Activated T-cell treated with anti-CD3 and anti-CD28 coated beads, Interleukin-2, amount 50 U/mL, for 4 hours (primary cell): ENCODE results near the gene GSK3A. TPM values are rescaled to one million over a fixed set of nuclear protein-coding genes. Genes with fewer than 3 reads are reported as not detected.

Source experiments
- ATAC-seq, 2 donors: fragments of 200-7000 bp; cut with Tn5 transposase; one replicate each; pipeline ENCODE4 v1.10.0; 2021
- DNase-seq: peaks from one replicate; pipeline ENCODE4 v3.0.0-alpha.2; 2020
- H3K27me3 Mint-ChIP-seq: one replicate; pipeline ENCODE4 v1.8.0; 2021; ENCODE audit warnings: low read depth, mixed read lengths
- H3K36me3 Mint-ChIP-seq: one replicate; pipeline ENCODE4 v1.8.0; 2022; ENCODE audit warnings: mixed read lengths; ENCODE audit not compliant: insufficient read depth
- H3K4me1 Mint-ChIP-seq: one replicate; pipeline ENCODE4 v1.8.0; 2021; ENCODE audit warnings: low read depth, mixed read lengths
- H3K4me3 Mint-ChIP-seq: one replicate; pipeline ENCODE4 v1.8.0; 2021; ENCODE audit warnings: mild to moderate bottlenecking, moderate library complexity, mixed read lengths
- H3K9me3 Mint-ChIP-seq: one replicate; pipeline ENCODE4 v1.8.0; 2021; ENCODE audit warnings: mixed read lengths
- total RNA-seq, 3 donors: library from RNA; stranded (reverse); gene quantifications; one replicate each; pipeline ENCODE4 v1.2.1, GENCODE V29; 2021

Gene GSK3A
- 10 to 100 TPM; 51.9 to 56.4 (median 55.2) TPM for total RNA-seq

DNA sequence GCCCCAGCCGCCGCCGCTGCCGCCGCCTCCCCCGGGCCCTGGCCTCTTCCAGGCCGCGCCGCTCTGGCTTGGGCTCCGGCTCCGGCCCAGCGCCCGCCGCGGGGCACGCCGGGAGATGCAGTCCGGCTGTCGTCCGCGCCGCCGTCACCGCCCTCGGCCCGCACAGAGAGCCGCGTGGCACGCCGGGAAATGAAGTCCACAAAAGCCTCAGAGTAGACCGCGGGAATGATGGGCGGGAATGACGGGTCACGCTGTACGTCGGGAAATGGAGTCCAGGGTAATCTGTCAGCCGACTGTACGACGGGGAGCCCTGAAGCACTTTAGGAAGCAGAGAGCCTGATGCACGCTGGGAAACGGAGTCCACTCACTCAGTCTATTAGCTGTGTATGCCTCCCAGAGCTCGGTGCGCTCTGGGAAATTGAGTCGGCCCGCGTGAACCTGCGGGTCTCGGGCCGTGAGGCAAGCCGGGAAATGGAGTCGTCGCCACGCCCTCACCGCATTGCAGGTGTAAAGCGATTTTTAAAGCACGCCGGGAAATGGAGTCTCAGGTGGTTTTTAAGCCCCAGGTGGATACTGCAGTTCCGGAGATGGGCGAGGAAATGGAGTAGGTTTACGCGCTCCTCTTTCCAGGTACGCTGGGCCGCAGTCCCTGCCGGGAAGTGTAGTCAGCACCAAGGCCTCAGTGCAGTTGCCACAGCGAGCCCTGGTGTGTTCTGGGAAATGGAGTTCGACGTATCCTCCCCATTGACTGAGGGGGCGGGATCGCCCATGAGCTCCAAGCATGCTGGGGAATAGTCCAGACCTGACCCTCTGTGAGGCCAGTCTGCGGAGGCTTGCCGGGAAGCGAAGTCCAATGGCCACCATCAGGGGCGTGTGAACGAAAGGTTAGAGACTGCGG, at the start of gene GSK3A:
TSS of gene GSK3A (minus strand) at position 91 of the 898 bp plus-strand sequence. CDS start 137 bp downstream, outside the sequence.
- peak; percentile 91 for DNase-seq
- peaks cover 7% of the 10 kb centered on the region for H3K36me3 Mint-ChIP-seq
- H3K9me3 Mint-ChIP-seq: no peaks in the 10 kb centered on the region
- H3K27me3 Mint-ChIP-seq: no peaks in the 10 kb centered on the region
- peaks cover 55% of the 10 kb centered on the region for H3K4me1 Mint-ChIP-seq
- H3K4me3 Mint-ChIP-seq: peak within 1 kb of the TSS; percentile 91
- ATAC-seq: peak; percentile 78 to 80

DNA sequence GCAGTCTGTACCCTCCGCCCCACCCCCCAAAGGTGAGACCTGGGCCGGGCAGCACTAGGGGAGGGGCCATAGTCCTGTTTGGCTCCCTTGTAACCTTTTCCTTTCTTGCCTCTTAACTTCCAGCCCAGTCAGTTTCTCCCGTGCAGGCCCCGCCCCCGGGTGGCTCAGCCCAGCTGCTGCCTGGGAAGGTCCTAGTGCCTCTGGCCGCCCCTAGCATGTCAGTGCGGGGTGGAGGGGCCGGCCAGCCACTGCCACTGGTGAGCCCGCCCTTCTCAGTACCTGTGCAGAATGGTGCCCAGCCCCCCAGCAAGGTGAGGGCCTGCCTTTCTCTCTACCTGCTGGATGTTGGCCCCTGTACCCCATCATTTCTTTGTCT, 49.0 kb upstream of the GSK3A start:
- H3K4me3 Mint-ChIP-seq: no peak overlapping the region
- peaks cover 4% of the 10 kb centered on the region for H3K36me3 Mint-ChIP-seq
- peaks cover 6% of the 10 kb centered on the region for H3K4me1 Mint-ChIP-seq
- H3K9me3 Mint-ChIP-seq: no peaks in the 10 kb centered on the region
- no peak for ATAC-seq
- no peak for DNase-seq
- no peaks in the 10 kb centered on the region for H3K27me3 Mint-ChIP-seq

DNA sequence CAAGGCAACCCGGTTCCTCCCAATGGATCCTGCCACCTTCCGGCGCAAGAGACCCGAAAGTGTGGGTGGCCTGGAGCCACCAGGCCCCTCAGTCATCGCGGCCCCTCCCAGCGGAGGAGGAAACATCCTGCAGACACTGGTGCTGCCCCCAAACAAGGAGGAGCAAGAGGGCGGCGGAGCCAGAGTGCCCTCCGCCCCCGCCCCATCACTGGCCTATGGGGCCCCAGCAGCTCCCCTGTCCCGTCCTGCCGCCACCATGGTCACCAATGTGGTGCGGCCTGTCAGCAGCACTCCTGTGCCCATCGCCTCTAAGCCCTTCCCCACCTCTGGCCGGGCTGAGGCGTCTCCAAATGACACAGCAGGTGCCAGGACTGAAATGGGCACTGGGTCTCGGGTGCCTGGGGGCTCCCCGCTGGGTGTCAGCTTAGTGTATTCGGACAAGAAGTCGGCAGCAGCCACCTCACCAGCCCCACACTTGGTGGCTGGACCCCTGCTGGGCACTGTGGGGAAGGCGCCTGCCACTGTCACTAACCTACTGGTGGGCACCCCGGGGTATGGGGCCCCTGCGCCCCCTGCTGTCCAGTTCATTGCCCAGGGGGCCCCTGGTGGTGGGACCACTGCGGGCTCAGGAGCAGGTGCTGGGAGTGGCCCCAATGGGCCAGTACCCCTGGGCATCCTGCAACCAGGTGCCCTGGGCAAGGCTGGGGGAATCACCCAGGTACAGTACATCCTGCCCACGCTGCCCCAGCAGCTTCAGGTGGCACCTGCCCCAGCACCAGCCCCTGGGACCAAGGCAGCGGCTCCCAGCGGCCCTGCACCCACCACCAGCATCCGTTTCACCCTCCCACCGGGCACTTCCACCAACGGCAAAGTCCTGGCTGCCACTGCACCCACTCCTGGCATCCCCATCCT, 48.4 kb upstream of the GSK3A start:
- no peaks in the 10 kb centered on the region for H3K9me3 Mint-ChIP-seq
- ATAC-seq (peak; percentile 71 to 74), DNase-seq (peak; percentile 60)
- H3K4me1 Mint-ChIP-seq: peaks cover 10% of the 10 kb centered on the region
- peaks cover 4% of the 10 kb centered on the region for H3K36me3 Mint-ChIP-seq
- no peaks in the 10 kb centered on the region for H3K27me3 Mint-ChIP-seq
- H3K4me3 Mint-ChIP-seq: no peak overlapping the region

DNA sequence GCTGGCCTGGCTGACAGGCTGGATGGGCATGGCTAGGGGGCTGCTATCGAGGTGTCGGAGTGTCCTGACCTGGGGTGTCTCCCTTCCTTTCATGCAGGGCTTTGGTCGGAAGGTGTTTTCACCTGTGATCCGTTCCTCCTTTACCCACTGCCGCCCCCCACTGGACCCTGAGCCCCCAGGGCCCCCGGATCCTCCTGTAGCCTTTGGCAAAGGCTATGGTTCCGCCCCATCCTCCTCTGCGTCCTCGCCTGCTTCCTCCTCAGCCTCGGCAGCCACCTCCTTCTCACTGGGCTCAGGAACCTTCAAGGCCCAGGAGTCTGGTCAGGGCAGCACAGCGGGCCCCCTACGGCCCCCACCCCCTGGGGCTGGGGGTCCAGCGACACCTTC, 47.7 kb upstream of the GSK3A start:
- H3K4me3 Mint-ChIP-seq: no peak overlapping the region
- H3K9me3 Mint-ChIP-seq: no peaks in the 10 kb centered on the region
- H3K27me3 Mint-ChIP-seq: no peaks in the 10 kb centered on the region
- peaks cover 4% of the 10 kb centered on the region for H3K36me3 Mint-ChIP-seq
- H3K4me1 Mint-ChIP-seq: peaks cover 16% of the 10 kb centered on the region
- DNase-seq (no peak), ATAC-seq (no peak)

DNA sequence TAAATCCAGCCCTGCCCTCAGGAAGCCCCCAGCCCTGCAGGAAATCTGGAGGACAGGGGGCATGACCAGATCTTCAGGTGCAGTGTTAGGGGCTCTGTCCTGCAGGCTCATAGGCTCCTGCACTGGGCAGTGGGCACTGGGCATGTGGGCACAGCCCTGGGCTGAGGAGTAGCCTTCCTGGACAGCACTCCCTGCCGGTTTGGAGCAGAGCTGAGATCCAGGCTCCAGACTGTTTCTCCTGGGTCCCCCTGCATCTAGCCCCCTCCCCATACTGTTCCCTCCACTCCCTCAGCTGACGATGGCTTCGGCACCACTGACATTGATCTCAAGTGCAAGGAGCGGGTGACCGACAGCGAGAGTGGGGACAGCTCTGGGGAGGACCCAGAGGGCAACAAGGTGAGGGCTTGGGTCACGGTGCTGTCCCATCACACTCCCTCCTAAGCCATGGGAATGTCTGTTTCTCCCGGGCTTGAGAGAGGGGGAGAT, 47.2 kb upstream of the GSK3A start:
- no peak for ATAC-seq
- Mint-ChIP-seq H3K36me3 (peaks cover 4% of the 10 kb centered on the region), H3K9me3 (no peaks in the 10 kb centered on the region), H3K27me3 (no peaks in the 10 kb centered on the region), H3K4me3 (no peak overlapping the region), H3K4me1 (peaks cover 21% of the 10 kb centered on the region)
- no peak for DNase-seq

DNA sequence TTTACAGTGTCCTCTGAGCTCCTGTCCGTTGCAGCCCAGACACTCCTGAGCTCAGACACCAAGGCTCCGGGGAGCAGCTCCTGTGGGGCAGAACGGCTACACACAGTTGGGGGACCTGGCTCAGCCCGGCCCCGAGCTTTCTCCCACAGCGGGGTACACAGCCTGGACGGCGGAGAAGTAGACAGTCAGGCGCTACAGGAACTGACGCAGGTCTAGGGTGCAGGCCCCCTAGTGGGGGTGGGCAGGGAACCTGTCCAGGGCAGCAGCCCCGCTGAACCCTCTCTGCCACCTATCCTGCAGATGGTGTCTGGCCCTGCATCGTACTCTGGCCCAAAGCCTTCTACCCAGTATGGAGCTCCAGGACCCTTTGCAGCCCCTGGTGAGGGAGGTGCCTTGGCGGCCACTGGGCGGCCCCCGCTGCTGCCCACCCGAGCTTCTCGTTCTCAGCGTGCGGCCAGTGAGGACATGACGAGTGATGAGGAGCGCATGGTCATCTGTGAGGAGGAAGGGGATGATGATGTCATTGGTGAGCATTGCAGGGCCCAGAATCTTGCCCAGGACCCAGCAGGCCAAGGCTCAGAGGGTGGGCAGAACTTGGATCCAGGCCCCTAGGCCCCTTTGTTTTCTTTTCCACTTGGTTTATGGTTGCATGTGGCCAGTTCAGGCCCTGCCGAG, 46.6 kb upstream of the GSK3A start:
- Mint-ChIP-seq H3K9me3 (no peaks in the 10 kb centered on the region), H3K27me3 (no peaks in the 10 kb centered on the region), H3K36me3 (peaks cover 4% of the 10 kb centered on the region), H3K4me3 (no peak overlapping the region), H3K4me1 (peaks cover 21% of the 10 kb centered on the region)
- ATAC-seq: no peak
- DNase-seq: no peak

DNA sequence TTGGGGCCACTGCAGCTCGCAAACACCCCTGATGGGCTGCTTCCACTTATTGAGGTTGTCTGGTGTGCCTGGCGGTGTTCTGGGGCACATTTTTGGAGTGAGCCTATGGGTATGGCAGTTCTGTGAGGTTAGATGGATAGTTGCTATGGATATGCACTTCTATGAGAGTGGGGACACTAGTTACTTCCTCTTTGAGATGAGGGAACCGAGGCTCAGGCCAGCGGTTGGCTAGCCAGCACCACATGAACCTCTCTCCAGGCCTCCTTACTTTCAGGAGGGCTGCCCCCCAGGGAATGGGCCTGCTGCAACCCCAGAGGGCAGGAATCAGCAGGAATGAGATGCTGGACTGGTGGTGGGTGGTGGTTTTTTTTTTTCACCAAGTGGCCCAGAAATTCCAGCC, 46.0 kb upstream of the GSK3A start:
- ATAC-seq (no peak), DNase-seq (no peak)
- peaks cover 21% of the 10 kb centered on the region for H3K4me1 Mint-ChIP-seq
- H3K4me3 Mint-ChIP-seq: no peak overlapping the region
- H3K9me3 Mint-ChIP-seq: no peaks in the 10 kb centered on the region
- H3K27me3 Mint-ChIP-seq: no peaks in the 10 kb centered on the region
- H3K36me3 Mint-ChIP-seq: peaks cover 3% of the 10 kb centered on the region

DNA sequence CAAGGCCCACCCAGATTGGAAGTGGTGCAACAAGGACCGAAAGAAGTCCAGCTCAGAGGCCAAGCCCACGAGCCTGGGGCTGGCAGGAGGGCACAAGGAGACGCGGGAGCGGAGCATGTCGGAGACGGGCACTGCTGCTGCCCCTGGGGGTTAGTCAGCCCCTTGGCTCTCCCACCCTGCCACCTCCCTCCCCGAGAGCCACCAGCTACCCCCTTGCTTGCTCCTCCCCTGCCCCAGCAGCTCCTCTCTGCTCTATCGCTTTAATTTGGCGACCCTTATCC, 45.4 kb upstream of the GSK3A start:
- no peak overlapping the region for H3K4me3 Mint-ChIP-seq
- DNase-seq: no peak
- no peaks in the 10 kb centered on the region for H3K27me3 Mint-ChIP-seq

DNA sequence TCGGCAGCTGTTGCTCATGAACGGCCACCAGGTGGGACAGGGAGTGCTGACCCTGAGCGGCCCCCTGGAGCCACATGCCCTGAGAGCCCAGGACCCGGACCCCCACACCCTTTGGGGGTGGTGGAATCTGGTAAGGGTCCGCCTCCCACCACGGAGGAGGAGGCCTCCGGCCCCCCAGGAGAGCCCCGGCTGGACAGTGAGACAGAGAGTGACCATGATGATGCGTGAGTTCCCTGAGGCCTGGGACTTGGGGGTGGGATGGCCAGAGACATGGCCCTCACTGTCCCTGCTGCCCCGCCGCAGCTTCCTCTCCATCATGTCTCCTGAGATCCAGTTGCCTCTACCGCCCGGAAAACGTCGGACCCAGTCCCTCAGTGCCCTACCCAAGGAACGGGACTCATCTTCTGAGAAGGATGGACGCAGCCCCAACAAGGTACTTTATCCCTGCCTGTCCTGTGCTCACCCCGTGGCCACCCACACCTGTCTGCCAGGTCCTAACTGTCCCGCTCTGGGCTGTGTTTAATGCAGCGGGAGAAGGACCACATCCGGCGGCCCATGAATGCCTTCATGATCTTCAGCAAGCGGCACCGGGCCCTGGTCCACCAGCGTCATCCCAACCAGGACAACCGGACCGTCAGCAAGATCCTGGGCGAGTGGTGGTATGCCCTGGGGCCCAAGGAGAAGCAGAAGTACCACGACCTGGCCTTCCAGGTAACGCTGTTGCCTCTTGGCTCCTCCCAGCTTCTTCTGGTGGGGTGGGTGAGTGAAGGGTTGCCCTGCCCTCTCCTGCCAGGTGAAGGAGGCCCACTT, 44.8 kb upstream of the GSK3A start:
- Mint-ChIP-seq H3K27me3 (no peaks in the 10 kb centered on the region), H3K9me3 (no peaks in the 10 kb centered on the region), H3K4me1 (peaks cover 26% of the 10 kb centered on the region), H3K36me3 (peaks cover 3% of the 10 kb centered on the region), H3K4me3 (peak overlapping the region; percentile 46)
- no peak for DNase-seq
- ATAC-seq: no peak

More for the DNA sequence above, 45.4 kb upstream of the GSK3A start:
- Mint-ChIP-seq H3K9me3 (no peaks in the 10 kb centered on the region), H3K36me3 (peaks cover 3% of the 10 kb centered on the region), H3K4me1 (peaks cover 21% of the 10 kb centered on the region)
- ATAC-seq: no peak

DNA sequence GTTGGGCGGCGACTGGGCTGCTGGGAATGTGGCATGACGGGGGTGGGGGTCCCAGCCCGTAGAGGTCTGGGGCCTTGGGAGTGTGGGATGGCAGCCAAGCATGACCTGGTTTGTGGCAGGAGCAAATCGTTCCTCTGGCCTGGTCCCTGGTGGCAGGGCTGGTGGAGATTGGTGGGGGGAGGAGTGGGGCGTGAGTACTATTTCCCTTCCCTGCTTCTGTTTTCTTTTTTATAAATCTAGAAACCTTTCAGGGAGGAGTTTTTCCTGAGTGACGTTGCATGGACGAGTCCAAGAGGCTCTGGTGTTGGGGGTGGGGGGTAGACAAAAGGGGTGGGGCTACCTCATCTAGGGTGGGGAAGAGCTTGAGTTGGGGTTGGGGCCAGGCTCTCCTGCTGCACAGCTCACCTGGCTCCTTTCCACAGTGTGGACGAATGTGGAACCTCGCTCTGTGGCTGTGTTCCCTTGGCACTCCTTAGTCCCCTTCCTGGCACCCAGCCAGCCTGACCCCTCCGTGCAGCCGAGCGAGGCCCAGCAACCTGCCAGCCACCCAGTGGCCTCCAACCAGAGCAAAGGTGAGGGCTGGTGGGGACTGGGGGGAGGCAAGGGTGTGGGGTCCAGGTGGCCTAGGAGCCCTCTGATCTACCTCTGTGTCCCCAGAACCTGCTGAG, 44.1 kb upstream of the GSK3A start:
- no peaks in the 10 kb centered on the region for H3K9me3 Mint-ChIP-seq
- H3K27me3 Mint-ChIP-seq: no peaks in the 10 kb centered on the region
- DNase-seq: no peak
- peaks cover 28% of the 10 kb centered on the region for H3K4me1 Mint-ChIP-seq
- no peak for ATAC-seq
- peak overlapping the region; percentile 24 for H3K4me3 Mint-ChIP-seq
- H3K36me3 Mint-ChIP-seq: peaks cover 3% of the 10 kb centered on the region

DNA sequence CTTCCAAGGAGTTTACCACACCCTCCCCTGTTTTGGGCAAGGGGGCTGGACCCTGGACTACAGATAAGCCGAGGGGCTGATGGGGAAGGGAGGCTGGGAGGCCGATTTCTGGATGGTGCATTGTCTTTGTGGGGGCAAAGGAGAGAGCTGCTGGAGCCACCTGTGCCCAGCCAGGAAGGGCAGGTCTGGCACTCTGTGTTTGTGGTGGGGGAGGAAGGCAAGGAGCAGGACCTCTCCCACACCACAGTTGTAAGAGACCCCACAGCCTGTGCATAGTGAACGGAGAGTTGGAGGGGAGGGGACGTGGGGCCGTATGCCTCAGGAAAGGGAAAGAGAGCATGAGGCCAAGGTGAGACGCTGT, 43.6 kb upstream of the GSK3A start:
- DNase-seq (no peak), ATAC-seq (no peak)
- Mint-ChIP-seq H3K36me3 (peaks cover 3% of the 10 kb centered on the region), H3K4me3 (peak overlapping the region; percentile 93), H3K4me1 (peaks cover 31% of the 10 kb centered on the region), H3K27me3 (no peaks in the 10 kb centered on the region), H3K9me3 (no peaks in the 10 kb centered on the region)

DNA sequence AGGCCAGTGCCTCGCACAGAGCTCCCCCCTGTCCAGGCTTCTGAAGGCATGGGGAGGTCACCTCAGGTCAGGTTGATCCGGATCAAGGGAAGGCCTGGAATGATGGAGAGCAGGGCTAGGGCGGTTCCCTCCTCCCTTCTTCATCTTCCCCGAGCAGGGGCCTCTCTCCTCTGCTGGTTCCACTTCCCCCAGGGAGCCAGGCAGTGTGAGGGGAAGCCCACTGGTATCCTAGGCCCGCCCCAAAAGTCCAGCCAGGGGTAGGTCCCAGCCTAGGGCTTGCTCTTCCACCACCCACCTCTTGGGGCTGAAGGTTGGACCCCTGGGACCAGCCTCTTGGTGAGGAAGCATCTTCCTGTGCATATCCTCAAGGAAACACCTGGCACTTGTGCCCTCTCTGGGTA, 43.1 kb upstream of the GSK3A start:
- Mint-ChIP-seq H3K4me1 (peaks cover 31% of the 10 kb centered on the region), H3K9me3 (no peaks in the 10 kb centered on the region), H3K27me3 (no peaks in the 10 kb centered on the region), H3K4me3 (peak overlapping the region; percentile 93), H3K36me3 (peaks cover 3% of the 10 kb centered on the region)
- DNase-seq: no peak
- no peak for ATAC-seq

DNA sequence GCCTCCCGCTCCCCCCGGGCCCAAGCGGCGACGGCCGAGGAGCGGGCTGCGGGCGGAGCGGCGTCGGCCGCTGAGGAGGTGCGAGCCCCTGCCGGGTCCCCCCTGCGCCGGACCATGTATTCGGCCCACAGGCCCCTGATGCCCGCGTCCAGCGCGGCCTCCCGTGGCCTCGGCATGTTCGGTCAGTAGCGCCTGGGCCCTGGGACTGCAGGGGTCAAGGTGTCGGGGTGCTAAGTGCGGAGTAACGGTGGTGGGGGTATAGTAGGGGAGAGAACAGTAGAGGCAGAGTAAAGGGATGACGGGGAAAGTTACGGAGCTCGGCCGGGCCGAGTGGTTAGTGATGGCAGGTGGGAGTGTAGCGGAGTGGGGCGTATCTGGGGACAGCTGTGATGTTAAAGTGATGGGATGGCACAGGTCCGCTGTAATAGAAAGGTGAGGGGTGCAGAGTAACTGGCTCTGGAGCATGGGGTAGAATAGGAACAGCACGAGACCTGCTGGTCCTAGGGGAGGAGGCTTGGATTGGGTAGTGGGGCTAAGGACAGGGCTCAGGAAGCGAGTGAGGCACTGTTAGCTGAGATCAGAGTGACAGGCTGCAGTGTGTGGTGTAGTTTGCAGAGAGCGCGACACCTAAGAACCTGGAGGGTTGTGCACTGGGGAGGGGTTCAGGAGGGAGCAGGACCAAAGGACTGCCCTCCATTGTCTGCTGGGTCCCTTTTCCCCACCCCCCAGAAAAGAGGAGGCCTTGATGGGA, 42.4 kb upstream of the GSK3A start:
- DNase-seq (no peak), ATAC-seq (no peak)
- H3K27me3 Mint-ChIP-seq: no peaks in the 10 kb centered on the region
- H3K4me3 Mint-ChIP-seq: peak overlapping the region; percentile 93
- peaks cover 3% of the 10 kb centered on the region for H3K36me3 Mint-ChIP-seq
- no peaks in the 10 kb centered on the region for H3K9me3 Mint-ChIP-seq
- H3K4me1 Mint-ChIP-seq: peaks cover 32% of the 10 kb centered on the region
